Epidermal melanocyte (primary cell): ENCODE data around the gene PSMD13.

Source experiments
- DNase-seq: peaks from one replicate; pipeline ENCODE4 v3.0.0; 2011; ENCODE audit warnings: low spot score; ENCODE audit not compliant: insufficient read length

The PSMD13 gene

GRCh38 chr11:204587-205109 lies 32.1 kb upstream of the PSMD13 start:
- no peak for DNase-seq

GRCh38 chr11:205221-206001 lies 31.4 kb upstream of the PSMD13 start:
- no peak for DNase-seq

GRCh38 chr11:206002-206384 lies 30.8 kb upstream of the PSMD13 start:
- DNase-seq: no peak

DNA sequence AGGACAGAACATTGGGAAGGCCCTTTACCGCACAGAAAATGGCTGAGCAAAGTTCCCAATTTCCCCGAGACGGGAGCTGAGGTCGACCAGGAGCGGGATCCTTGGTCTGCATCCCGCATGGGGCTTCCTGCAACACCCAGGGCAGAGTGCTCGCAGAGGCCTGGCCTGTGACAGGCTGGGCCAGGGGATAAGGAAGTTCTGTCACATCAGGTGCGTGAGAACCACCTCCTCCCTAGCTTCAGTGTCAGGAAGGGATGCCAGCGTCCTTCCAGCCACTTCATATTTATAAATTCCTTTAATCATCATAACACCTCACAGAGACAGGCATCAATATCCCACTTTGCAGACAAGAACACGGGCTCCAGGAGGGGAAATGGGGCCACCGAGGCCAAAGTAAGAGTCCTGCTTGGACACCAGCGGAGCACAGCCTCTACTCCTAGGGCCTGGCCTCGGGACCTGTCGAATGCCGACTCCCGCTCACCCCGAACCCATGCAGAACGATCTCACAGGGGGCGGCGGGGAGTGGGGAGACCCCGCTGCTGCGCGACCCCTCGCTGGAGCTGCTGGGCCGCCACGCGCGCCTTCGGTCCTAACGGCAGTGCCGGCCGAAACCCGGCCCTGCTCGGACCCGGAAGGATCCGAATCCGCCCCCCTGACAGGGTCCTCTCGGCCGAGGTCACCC lies 30.1 kb upstream of the PSMD13 start:
- DNase-seq: peak; percentile 38

DNA sequence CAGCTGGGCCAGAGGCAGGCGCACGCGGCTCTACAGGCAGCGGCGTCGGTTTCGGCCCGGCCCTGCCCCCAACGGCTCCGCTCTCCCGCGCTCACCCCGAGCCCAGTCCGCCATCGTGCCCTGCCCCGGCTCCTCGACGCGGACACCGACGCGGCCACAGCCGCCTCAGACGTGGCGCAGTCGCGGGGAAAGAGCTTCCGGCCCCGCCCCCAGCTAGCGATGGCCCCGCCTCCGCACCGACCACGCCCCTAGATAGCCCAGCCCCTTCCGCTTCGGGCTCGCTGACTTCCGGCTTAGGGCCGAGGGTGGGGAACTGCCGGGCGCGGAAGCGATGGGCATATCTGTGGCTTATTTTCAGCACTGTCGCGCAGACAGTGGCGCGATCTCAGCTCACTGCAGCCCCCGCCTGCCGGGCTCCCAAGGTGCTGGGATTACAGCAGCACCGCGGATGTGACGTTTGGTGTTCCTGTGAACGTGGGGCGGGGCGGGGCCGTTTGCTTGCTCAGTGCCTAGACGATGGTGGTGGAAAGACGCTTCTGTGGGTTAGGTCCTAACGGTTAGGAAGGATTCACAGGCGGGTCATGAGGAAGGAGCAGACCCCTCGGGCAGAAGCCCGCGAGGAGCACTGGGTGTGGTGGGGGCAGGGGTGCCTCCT lies 29.4 kb upstream of the PSMD13 start, which contains the start of the genes BET1L and RIC8A:
Gene BET1L, minus strand, starts transcription at position 192 of the 655 bp plus-strand sequence. Its CDS starts 78 bp downstream, at position 114.
Gene RIC8A, plus strand, starts transcription at position 501 of the 655 bp plus-strand sequence. CDS start 1,147 bp downstream, outside the sequence.
- DNase-seq: peak; percentile 98

DNA sequence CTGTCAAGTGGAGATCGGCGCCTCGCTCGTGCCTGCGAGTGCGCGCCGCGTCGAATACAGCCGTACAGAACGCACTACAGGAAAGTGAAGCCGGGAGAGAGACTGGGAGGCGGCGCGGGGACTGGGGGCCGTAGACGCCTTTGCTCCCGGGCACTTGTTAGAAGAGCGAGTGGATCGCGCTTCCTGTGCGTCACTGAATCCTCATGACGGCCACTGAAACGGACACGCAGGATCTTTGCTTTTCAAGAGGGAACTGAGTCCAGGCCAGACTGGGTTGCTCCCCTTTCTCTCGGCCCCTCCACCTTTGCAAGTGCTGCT lies 29.0 kb upstream of the PSMD13 start:
- DNase-seq: peak; percentile 27

DNA sequence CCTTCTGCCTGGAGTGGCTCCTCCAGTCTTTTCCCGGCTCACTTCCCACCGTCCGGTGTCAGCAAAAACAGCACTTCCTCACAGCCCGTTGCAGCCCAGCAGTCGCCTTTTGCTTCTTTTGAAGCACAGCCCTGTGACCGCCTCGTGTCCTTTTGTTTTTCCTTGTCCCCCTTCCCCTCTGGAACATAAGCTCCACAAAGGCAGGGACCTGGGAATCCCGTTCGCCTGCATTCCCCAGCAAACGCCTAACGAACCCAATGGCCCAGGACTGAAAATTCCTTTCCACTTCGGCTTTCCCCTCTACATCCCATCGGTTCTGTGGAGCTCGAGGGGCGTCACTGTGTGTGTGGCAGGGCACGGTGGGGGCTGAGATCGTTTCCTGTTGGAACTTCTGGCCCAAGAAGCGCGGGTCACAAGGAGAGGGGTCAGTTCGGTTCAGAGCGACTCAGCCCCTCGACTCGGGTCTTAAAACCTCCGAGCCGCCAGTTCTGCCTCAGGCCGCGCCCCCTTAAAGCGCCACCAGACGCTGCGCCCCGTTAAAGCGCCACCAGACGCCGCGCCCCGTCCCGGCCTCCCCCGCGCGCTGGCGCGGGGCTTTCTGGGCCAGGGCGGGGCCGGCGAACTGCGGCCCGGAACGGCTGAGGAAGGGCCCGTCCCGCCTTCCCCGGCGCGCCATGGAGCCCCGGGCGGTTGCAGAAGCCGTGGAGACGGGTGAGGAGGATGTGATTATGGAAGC lies 28.4 kb upstream of the PSMD13 start:
- DNase-seq: peak; percentile 83

DNA sequence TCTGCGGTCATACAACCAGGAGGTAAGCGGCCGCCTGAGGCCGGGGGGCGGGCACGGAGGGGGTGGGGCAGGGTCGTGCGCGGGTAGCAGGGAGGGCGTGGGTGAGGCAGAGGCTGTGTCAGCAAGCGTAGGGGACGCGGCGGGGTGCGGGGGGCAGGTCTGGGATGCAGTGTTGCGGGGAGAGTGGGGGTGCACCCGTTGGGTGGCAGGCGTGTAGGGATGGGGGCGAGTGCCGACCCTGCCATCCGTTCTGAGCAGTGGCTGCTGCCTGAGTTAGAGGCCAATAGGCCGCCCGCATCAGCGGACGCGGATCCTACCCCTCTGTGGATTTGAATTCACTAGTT lies 27.9 kb upstream of the PSMD13 start:
- DNase-seq: no peak

GRCh38 chr11:209275-210121 lies 27.3 kb upstream of the PSMD13 start:
- peak; percentile 18 for DNase-seq

DNA sequence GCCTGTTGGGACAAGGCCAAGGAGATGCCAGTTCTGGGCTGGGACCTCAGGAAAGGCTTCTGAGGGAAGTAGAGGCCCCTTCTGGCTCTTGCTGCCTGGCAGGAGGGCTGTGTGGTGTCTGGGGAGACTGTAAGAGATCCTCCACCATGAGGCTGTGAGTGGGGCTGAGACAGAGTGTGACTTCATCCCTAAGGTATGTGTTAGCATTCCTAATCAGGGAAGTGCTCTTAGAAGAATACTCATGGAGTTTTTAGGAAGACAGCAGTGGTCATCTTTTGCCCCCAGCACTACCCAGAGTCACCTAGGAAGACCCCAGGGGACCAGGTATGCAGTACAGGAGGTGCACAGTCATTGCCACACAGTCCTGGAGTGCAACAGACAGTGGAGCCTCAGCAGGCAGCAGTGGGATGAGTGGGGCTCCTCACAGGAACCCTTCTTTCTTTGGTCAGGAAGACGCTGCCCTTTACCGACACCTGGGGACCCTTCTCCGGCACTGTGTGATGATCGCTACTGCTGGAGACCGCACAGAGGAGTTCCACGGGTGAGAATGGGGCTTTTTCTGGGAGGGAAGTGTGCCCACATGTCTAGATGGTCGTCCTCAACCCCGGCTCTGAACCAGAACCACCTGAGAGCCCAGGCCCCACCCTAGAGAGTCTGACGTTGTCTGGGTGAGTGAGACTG lies 26.5 kb upstream of the PSMD13 start:
- peak; percentile 18 for DNase-seq

DNA sequence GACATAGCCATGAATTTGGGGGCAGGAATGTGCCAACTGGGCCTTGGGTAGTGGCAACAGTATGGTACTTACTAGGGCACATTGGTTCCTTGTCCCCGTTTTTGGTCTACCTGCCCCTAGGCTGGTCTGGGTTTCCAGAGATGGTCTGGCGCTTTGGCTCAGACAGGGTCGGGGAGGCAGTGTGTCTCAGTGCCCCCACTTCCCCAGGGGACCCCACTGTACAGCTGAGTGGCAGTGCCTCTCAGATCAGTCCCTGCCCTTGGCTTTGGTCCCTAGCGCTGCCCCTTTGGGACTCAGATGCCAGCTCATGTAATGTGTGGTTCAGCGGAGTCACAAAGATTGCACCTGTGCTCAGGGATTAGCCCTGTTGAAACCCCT lies 26.0 kb upstream of the PSMD13 start:
- DNase-seq: peak; percentile 6

DNA sequence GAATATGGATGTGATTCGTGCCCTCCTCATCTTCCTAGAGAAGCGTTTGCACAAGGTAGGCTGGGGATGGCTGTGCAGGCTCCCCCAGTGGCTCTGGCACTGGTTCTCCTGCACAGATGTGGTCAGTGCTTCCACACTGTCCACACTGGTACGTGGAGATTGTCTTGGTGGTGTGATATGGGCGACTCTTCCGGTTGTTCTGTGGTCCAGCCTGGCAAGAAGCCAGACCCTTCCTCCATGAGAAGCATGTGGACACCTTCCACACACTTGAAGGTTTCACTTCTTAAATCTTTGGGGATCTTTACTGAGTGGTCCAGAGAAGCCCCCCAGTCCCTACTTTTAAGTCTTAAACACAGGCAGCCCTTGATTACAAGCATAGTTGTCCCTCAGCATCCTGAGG lies 25.5 kb upstream of the PSMD13 start:
- DNase-seq: peak; percentile 6

DNA sequence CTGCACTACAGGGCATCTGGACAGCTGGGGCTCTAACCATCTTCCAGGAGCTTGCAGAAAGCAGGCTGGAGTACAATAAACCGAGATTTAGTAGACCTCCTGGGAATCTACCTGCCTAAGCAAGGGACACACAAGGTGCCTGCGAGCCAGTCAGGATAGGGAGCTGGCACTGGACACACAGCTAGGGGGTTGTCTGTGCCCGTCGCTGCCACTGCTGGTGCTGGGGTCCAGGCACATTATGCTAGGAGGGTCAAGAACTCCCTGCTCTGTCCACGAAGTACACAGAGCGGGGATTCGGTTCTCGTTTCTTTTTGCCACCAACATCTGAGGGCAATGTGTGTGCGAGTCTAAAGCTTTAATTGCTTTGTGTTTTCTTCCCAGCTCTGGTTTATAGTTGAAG lies 25.0 kb upstream of the PSMD13 start:
- DNase-seq: peak; percentile 7

DNA sequence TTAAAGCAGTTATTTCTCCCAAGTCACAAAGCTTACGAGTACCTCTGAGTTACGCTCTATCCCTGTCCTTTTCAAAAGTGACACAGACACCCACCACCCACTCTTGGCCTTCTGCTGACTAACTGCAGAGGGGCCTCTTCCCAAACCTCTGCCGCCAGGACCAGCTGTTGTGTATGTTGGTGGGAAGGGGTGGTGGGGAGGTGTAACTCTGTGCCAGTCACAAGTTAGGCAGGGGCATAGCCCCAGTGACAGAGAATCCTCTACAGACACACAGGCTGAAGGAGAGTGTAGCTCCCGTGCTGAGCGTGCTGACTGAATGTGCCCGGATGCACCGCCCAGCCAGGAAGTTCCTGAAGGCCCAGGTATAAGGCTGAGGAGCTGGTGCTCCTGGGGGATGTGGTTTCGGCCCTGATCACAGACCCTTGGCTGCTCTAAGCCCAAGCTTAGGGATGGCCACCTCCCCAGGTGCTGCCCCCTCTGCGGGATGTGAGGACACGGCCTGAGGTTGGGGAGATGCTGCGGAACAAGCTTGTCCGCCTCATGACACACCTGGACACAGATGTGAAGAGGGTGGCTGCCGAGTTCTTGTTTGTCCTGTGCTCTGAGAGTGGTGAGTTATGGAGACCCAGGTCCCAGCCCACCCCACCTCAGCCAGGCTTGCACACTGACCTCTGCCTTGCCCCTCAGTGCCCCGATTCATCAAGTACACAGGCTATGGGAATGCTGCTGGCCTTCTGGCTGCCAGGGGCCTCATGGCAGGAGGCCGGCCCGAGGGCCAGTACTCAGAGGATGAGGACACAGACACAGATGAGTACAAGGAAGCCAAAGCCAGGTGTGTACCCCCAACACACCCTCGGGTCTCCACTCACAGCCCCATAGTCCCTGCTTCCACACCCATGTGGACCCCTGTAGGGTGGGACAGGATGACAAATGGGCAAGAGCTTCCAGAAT lies 24.4 kb upstream of the PSMD13 start:
- DNase-seq: peak; percentile 5

GRCh38 chr11:213111-213510 lies 23.7 kb upstream of the PSMD13 start:
- DNase-seq: peak; percentile 8

GRCh38 chr11:214083-214482 lies 22.7 kb upstream of the PSMD13 start:
- DNase-seq: peak; percentile 10

DNA sequence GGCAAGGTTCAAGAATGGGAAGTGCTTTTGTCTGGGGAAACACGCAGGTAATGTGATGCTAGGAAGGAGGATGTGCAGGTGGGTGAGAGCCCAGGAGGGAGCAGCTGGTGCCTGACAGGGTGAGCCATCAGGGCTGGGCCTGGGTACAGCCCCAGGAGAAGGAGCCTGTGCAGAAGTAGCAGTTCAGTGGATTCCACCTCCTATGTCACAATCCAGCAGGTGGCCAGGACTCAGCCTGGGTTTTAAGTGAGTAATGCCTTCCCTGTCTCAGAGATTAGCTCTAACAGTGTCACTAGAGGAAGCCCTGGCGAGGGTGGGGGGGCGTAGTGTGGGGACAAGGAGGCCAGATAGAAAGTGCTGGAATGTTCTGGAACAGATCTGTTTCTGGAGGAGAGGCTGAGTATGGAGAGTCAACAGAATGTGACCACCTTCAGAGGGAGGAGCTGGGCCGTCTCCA lies 21.2 kb upstream of the PSMD13 start:
- no peak for DNase-seq

DNA sequence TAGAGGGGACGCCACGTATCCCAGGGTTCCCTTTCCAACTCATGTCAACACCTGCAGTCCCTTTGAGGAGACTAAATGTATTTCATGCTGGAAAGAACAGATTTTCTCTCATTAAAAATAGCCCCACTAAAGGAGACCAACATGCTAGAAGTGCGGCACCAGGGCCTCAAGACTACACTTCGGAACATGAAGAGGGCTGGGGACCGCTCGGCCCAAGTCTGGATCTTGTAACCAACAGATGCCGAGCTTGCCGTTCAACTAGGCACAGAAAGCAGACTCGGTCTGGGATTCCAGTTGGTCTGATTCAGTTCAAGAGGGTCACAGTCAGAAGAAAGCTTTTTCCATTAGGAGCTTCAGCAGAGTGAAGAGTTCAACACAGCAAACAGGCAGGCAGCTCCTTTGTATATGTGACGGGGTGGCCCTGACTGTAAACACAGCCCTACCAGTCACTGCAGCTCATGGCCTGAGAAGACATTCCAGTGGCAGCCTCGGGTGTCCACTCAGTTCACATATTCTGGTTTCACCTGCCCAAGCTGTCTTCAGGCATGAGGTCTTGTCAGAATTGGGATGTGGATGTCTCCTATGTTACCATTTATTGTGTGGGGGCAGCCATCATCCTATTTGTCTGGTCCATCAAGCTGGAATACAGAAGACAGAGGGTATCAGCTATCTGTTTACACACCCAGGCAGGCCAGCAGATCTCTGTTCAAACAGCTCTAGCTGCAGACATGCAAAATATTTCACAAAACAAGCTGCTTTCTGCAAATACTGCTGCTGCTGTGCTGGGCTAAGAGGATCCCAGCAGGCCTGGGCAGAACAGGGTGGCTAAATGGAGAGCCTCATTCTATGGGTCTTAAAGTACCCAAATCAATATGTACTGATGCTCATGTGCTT lies 20.4 kb upstream of the PSMD13 start:
- peak; percentile 14 for DNase-seq
